Measurements from ENCODE around the gene ADORA2A.

DNA sequence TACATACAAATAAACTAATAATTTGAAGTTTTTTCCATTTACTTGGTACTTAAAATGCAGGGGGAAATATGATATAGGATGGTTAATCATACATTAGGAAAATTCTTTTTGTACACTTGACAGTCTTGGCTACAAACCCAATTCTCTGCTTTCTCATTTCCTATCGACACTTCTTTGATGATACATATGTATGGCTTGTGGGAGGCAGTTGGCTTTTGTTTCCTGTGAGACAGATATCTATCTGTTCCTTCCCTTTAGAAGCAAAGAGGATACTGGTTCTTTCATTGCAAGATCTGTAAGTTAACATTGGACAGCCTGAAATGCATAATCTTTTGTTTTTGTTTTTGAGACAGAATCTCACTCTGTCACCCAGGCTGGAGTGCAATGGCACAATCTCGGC lies 47.9 kb upstream of the ADORA2A start:
- TF ChIP-seq, protein P1, sequence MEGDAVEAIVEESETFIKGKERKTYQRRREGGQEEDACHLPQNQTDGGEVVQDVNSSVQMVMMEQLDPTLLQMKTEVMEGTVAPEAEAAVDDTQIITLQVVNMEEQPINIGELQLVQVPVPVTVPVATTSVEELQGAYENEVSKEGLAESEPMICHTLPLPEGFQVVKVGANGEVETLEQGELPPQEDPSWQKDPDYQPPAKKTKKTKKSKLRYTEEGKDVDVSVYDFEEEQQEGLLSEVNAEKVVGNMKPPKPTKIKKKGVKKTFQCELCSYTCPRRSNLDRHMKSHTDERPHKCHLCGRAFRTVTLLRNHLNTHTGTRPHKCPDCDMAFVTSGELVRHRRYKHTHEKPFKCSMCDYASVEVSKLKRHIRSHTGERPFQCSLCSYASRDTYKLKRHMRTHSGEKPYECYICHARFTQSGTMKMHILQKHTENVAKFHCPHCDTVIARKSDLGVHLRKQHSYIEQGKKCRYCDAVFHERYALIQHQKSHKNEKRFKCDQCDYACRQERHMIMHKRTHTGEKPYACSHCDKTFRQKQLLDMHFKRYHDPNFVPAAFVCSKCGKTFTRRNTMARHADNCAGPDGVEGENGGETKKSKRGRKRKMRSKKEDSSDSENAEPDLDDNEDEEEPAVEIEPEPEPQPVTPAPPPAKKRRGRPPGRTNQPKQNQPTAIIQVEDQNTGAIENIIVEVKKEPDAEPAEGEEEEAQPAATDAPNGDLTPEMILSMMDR (IDR thresholded peaks at IDR 0.05): no peak
- TF ChIP-seq POLR2A (IDR thresholded peaks at IDR 0.05) (no peak), POLR2AphosphoS5 (IDR thresholded peaks at IDR 0.05) (no peak)

Data from breast epithelium (tissue), 3 donors.